GM18526 (cell line): Measurements from ENCODE around the gene ADAMTS10.

Experiments
- POLR2A ChIP-seq: IDR thresholded peaks from 3 replicates; pipeline ENCODE4 v1.6.1; 2011; ENCODE audit not compliant: insufficient read length; ENCODE audit errors: extremely low read depth

The ADAMTS10 gene

DNA sequence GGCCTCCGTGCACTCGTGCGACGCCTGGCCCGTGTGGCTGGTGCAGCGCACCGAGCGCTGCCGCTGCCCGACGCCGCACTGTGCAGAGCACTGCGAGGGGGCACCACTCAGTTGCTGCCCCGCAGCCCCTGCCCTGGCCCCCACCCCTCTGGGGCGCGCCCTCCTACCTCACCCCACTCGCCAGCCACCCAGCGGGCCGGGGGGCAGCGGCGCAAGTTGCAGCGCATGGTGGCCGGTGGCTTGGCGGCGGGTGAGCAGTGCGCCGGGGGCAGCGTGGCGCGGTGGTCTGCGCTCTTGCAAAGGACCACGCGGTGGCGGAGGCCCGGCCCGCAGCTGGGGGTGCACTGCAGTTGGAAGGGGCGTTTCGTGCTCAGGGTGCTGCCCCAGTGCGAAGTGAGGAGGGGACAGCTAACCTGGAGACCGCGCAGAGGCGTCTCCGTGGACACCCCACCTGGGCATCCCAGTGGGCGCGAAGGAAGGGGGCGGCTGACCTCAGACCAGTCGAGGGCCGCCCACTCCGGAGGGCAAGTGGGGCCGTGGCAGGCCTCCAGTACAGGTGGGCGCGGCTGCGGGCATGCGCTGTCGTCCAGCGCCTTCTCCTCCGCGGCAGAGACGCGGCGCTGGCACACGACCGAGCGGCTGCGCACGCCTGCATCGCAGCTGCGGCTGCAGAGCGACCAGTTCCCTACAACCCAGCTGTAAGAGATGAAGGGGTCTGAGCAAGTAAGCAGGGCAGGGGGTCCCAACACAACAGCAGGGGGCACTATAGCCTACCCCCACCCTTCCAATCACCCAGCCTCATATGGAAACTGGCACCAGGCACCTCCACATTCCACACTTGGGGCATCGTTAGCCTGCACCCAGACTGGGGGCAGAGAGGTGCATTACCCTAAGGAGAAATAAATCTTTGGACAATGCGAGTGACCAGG is 25.3 kb downstream of the ADAMTS10 start:
- no peak for TF ChIP-seq POLR2A

DNA sequence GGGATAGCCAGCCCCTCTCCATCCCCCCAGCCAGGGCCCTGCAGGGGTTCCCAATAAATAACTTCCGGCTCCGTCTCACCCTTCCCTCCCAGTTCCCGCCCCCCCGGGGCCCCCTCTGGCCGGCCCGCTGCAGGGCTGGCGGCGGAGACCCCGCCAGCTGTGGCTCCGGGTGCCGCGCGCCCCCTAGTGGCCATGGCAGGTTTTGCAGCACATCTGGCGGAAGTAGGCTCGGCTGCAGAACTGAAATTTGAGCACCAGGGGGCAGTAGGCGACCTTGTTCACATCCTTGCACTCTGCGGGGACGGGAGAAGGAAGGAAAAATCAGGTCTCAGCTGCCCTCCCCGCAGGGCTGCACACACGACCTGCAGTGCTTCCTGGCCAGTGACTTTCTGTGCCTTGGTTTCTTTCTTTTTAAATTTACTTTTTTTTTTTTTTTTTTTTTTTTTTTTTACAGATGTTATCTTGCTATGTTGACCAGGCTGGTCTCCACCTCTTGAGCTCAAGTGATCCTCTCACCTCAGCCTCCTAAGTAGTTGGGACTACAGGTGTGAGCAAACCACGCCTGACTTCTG is 29.7 kb downstream of the ADAMTS10 start:
- TF ChIP-seq POLR2A = no peak

DNA sequence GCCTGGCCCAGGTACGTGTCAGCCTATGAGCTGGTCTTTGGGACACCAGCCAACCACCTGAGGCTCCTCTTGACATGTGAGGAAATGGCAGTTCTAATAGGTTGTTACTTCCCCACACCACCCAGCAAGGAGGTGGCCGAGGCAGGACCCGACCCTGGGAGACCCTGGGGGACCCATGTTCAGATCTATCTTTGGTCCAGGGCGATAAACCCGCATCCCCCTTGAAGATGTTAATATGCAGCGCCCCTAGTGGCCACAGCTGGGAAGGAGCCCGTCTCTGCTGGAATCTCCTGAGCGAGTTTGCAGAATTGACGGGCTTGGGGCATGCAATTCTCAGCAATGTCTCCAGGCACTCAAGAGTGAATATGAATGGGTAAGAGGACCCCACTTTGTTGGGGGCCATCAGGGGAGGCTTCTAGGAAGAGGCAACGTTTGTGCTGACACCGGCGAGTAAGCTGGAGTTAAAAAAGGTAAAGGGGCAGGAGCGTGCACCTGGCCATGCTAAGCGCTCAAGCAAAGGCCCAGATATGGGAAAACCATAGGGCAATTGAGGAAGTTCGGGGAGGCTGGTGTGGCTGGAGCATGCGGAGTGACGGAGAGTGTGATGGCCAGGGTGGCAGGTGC is 31.8 kb downstream of the ADAMTS10 start:
- no peak for TF ChIP-seq POLR2A

DNA sequence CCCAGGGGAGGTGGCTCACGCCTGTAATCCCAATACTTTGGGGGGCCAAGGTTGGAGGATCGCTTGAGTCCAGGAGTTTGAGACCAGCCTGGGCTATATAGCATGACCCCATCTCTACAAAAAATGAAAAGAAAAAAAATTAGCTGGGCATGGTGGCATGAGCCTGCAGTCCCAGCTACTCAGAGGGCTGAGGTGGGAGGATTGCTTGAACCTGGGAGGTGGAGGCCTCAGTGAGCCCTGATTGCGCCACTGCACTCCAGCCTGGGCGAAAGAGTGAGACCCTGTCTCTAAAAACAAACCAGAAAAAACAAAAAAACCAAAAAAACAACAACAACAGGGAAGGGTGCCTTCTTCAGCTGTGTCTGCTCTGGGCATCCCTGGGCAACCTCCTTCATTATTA is 32.8 kb downstream of the ADAMTS10 start:
- no peak for TF ChIP-seq POLR2A

DNA sequence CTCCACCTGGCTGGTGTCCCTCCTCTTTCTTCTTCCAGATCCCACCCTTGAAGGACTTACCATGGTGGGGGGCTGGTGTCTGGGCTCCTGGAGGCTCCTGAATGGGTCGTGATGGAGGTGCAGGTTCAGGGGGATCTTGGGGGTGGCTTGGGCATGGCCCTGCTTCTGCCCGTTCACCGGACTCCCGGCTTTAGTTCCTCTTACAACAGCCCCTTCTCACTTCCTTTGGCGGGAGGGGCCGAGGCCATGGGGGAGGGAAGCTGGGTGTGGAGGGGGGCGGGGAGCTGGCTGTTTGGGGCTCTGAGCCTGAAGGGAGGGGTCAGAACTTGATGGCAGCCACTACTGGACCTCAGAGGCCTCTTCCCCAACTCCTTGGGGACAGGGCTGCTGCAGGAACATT is 33.3 kb downstream of the ADAMTS10 start, which contains the start of gene MYO1F:
MYO1F (minus strand) TSS at position 196 of the 400 bp plus-strand sequence; CDS start at position 63, 133 bp downstream.
- no peak for TF ChIP-seq POLR2A

DNA sequence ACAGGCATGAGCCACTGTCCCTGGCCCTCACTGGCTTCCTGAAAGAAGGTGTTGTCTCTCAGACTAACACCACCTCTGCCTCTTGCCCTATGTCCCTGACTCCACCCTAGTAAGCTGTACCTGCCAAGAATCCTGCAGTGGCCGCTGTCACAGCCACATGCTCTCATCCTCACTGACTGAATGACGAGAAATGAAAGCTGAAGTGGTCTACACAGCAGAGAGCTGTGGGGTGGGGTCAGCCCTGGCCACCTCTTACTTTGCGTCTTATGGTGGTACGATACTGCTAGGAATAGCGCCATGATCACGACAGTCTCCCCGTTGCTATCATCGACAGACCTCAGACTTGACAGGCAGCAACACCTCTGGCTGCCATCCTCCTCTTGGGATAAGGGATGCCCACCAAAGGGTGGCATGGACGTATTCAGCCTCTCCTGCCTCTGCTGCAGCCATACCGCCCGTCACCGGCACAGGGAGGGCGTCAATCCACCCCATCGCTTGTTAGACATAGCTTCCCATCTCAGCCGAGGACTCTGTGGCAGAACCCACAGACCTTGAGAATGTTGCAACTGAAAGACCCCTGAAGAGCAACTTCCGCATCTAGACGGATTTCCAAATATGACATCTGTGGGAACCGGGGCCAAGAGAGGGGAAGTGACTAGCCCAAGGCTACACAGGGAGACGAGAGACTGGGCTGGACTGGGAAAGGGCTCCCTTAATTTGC is 34.1 kb downstream of the ADAMTS10 start:
- no peak for TF ChIP-seq POLR2A

DNA sequence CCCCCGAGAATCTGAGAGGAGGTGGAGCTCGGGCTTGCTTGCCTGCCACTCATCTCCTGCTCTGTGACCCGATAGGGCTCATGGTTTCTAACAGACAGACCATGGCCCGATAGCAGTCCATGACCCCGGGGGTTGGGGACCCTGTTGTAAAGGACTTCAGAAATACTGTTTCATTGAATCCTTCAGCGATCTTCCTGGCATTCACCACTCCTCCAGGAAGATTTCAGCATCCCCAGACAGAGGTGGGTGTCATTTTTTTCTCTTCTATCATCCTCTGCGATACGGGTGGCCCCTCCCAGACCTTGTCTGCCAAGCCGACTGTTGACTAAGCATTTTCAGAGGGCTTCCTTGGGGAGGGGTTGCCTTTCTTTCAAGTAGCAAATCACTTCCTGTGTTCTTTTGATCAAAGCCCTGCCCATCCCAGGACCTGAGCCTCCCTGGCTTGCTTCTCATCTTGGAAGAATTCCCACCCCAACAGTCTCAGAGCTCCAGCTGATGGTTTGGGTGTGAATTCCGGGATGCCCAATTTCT is 35.0 kb downstream of the ADAMTS10 start:
- TF ChIP-seq POLR2A = no peak

DNA sequence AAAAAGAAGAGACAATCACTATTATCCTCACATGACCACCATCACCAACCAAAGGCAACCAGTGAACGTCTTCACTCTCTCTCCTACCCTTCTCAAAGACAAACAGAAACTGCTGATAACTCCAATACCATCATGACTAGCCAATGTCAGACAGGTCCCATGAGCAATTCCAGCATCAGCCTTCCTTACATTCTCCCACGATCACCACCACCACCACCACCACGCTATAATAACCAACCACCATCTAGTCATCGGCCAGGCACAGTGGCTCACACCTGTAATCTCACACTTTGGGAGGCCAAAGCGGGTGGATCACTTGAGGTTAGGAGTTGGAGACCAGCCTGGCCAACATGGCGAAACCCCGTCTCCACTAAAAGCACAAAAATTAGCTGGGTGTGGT is 37.2 kb downstream of the ADAMTS10 start:
- no peak for TF ChIP-seq POLR2A

DNA sequence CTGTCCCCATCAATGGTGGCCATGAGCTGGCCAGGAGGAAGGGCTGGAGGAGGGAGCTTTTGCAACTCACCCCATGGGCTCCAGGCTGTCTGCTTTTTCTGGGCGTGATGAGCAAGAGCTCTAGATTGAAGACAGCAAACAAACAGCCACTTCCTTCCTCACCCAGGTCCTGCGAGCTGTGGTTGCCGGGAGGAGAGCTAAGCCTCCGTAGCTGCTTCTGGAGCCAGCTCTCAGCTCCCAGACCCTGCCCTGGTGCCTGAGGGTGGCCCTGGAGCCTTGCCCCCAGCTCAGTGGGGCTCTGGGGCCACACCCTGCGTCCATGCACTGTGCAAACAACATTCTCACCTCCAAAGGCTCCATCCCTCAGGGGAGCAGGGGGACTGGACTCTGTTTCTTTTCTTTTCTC is 39.5 kb downstream of the ADAMTS10 start:
- TF ChIP-seq POLR2A = no peak

DNA sequence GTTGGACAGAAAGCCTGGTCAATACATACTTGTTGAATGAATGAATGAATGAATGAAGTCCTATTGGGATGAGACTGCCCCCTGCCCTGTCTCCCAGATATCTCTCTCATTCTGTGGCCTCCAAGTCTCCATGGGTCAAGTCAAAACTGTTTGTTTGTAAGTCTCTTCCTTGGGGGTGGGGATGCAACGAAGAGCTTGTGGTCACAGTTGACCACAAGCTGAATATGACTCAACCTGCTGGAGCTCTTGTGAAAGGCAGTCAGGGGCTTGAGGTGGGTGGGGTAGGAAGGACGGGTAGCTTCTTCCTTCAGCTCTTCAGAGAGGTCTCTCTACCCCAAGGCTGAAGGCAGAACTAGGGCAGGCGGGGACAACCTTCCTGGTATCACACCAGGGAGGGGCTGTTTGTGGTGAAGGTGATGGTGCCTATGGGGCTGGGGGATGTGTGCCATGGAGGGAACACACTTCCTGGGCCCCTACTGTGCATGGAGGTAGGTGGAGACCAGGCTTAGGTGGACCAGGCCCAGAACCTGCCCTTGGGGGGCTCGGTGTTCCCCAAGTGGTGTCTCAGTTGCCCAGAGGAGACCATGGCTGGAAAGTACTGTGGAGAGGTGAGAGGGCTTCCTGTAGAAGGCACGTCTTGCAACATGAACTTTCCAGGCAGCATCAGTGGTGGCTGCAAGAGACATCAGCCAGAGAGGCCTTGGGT is 41.3 kb downstream of the ADAMTS10 start:
- TF ChIP-seq POLR2A = no peak

DNA sequence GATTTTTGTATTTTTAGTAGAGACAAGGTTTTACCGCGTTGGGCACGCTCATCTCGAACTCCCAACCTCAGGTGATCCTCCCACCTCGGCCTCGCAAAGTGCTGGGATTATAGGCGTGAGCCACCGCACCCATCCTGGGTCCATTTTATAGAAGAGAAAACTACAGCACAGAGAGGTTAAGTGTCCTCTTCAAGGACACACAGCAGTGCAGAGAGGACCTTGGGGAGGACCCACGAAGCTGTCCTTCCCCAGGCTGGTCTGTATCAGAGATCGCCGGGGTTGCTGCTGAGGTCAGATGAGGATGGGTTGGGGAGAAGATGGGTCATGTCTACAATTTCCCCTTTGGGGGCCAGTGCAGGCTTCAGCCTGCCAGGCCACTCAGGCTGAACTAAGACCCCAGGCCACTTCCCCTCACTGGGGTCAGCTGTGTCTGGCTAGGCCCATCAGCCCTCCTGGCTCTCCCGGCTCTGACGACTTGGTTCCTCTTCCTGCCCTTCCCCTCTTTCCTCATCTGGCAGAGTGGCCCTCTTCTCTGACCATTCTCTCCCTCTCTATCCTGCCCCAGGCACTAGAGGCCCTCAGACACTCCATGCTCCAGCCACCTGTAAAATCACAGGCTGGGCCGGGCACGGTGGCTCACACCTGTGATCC is 42.9 kb downstream of the ADAMTS10 start:
- no peak for TF ChIP-seq POLR2A

DNA sequence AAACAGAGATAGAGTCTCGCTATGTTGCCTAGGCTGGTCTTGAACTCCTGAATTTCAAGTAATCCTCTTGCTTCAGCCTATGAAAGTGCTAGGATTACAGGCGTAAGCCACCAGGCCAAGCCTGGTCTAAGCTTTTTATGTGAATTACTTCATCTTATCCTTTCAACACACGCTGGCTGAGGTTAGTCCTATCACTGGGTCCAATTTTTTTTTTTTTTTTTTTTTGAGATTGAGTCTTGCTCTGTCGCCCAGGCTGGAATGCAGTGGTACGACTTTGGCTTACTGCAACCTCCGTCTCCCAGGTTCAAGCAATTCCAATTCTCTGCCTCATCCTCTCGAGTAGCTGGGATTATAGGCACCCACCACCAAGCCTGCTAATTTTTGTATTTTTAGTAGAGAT is 43.7 kb downstream of the ADAMTS10 start:
- no peak for TF ChIP-seq POLR2A

DNA sequence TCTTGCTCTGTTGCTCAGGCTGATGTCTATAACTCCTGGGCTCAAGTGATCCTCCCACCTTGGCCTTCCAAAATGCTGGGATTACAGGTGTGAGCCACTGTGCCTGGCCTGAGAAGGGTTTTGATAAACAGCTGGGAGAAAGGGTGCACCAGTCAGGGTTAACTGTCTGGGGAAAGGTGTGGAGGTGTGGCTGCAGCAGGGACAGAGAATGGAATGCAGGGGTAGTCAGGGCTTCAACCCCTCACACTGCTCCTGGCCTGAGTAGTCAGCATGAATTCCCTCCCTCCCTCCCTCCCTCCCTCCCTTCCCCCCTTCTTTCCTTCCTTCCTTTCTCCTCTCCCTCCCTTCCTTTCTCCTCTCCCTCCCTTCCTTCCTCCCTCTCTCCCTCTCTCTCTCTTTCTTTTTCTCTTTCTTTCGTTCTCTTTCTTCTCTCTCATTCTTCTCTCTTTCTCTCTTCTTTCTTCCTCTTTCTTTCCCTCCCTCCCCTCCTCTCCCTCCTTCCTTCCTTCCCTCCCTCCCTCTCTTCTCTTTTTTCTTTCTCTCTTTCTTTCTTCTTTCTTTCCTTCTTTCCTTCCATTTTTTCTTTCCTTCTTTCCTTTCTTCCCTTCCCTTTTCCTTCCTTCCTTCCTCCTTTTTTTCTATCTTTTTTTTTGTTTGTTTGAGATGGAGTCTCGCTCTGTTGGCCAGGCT is 49.3 kb downstream of the ADAMTS10 start:
- TF ChIP-seq POLR2A = no peak
